Kidney epithelial cell (primary cell): Measurements from ENCODE around the gene BCAR3. TPM values are rescaled to one million over a fixed set of nuclear protein-coding genes. Genes with fewer than 3 reads are reported as not detected.

ENCODE experiments used
- DNase-seq: peaks from one replicate; pipeline ENCODE4 v3.0.0-alpha.2; 2010; ENCODE audit warnings: low read depth
- H3K27me3 ChIP-seq: 2 replicates; pipeline ENCODE4 v1.6.0; 2011; ENCODE audit warnings: low read length; ENCODE audit not compliant: control insufficient read depth, insufficient read depth
- H3K36me3 ChIP-seq: 2 replicates; pipeline ENCODE4 v1.5.1; 2011; ENCODE audit warnings: low read length; ENCODE audit not compliant: control insufficient read depth, insufficient read depth
- H3K4me3 ChIP-seq: 2 replicates; pipeline ENCODE4 v1.5.1; 2011; ENCODE audit warnings: low read depth, mild to moderate bottlenecking, control low read depth, low read length
- total RNA-seq: library from RNA; depleted of rRNA; stranded (reverse); fragments of >200 nt; gene quantifications from 2 replicates; pipeline ENCODE4 v1.2.3, GENCODE V29; 2015
- TF ChIP-seq, protein P1 (sequence below): IDR thresholded peaks from 2 replicates; pipeline ENCODE4 v1.5.1; 2011; ENCODE audit warnings: mild to moderate bottlenecking, moderate library complexity, low read length, control low read depth, inconsistent platforms; ENCODE audit not compliant: insufficient read depth, poor library complexity, severe bottlenecking

Gene BCAR3
- total RNA-seq, 1 donor from 2014 or later: 93.3 TPM

DNA sequence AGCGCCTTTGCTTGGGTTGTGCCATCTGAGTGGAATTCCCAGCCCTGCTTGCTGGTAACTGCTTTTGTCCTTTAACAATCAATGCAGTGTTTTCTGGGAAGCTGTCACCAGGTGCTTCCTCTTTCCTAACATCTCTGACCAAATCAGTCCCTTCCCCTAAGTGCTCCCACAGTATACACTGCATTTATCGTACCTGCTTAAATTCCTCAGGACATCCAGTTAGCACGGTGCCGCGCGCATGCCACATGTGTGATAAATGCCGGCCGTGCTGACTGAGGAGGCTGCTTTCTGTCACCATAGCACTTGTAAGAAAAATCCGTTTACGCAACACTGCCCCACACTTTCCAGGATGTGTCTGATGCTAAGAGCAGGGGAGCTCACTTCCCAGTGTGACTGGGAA lies 115.4 kb downstream of the BCAR3 start:
- H3K27me3 ChIP-seq: no peaks in the 10 kb centered on the region
- no peaks in the 10 kb centered on the region for H3K36me3 ChIP-seq
- DNase-seq: no peak
- TF ChIP-seq, protein P1, sequence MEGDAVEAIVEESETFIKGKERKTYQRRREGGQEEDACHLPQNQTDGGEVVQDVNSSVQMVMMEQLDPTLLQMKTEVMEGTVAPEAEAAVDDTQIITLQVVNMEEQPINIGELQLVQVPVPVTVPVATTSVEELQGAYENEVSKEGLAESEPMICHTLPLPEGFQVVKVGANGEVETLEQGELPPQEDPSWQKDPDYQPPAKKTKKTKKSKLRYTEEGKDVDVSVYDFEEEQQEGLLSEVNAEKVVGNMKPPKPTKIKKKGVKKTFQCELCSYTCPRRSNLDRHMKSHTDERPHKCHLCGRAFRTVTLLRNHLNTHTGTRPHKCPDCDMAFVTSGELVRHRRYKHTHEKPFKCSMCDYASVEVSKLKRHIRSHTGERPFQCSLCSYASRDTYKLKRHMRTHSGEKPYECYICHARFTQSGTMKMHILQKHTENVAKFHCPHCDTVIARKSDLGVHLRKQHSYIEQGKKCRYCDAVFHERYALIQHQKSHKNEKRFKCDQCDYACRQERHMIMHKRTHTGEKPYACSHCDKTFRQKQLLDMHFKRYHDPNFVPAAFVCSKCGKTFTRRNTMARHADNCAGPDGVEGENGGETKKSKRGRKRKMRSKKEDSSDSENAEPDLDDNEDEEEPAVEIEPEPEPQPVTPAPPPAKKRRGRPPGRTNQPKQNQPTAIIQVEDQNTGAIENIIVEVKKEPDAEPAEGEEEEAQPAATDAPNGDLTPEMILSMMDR: no peak
- H3K4me3 ChIP-seq: no peak overlapping the region

GRCh38 chr1:93565496-93566206 lies 116.0 kb downstream of the BCAR3 start:
- TF ChIP-seq, protein P1: no peak
- Histone ChIP-seq H3K27me3 (no peaks in the 10 kb centered on the region), H3K4me3 (no peak overlapping the region), H3K36me3 (no peaks in the 10 kb centered on the region)
- no peak for DNase-seq

GRCh38 chr1:93559695-93560094 lies 121.9 kb downstream of the BCAR3 start:
- no peaks in the 10 kb centered on the region for H3K36me3 ChIP-seq
- TF ChIP-seq, protein P1: no peak

GRCh38 chr1:93559045-93559444 lies 122.6 kb downstream of the BCAR3 start:
- no peak for DNase-seq

More at GRCh38 chr1:93559695-93560094, 121.9 kb downstream of the BCAR3 start:
- Histone ChIP-seq H3K27me3 (no peaks in the 10 kb centered on the region), H3K4me3 (no peak overlapping the region)
- DNase-seq: no peak

DNA sequence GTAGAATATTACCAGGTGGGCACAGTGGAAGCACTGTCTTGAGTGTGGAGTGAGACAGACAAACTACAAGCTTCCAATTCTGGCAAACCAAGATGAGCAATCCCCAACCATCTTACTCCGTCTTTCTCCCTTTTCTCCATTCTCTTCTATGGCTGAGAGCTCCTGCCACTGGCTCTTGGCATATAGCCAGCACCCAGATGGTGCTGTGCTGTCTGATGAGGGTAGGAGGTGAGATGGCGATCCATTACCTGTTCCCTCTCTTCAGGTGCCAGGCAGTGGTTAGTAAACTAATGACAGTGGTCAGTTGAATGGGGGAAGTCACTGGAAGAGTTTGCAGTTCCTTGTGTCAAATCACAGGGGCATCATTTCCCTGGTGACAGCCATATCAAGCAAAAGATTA lies 125.3 kb downstream of the BCAR3 start:
- H3K36me3 ChIP-seq: peaks cover 3% of the 10 kb centered on the region
- H3K27me3 ChIP-seq: no peaks in the 10 kb centered on the region
- TF ChIP-seq, protein P1: no peak
- no peak overlapping the region for H3K4me3 ChIP-seq
- no peak for DNase-seq

More at GRCh38 chr1:93559045-93559444, 122.6 kb downstream of the BCAR3 start:
- Histone ChIP-seq H3K4me3 (no peak overlapping the region), H3K27me3 (no peaks in the 10 kb centered on the region), H3K36me3 (no peaks in the 10 kb centered on the region)
- TF ChIP-seq, protein P1: no peak
